ENCODE measurements around the gene HIRIP3. TPM values are rescaled to one million over a fixed set of nuclear protein-coding genes. Genes with fewer than 3 reads are reported as not detected.
"Not testable (repeated sequence)": the region's sequence is repeated elsewhere in the genome, so short reads cannot be mapped to it uniquely, and the experiment has no call there.

The HIRIP3 gene
- polyA plus RNA-seq (2013): 8.1 and 9.7 TPM in 2 replicates

- Histone ChIP-seq H3K27me3 (ENCODE audit: insufficient read depth, low read length) (no peaks in the 10 kb centered on the region), H3K14ac (ENCODE audit: low read length) (peak within 1 kb of the TSS; percentile 78), H3K79me2 (ENCODE audit: control insufficient read depth, insufficient read depth, low read length, poor library complexity) (peaks cover 7% of the 10 kb centered on the region), H4K91ac (ENCODE audit: low read depth, low read length) (peak within 1 kb of the TSS; percentile 80), H2BK12ac (ENCODE audit: low read length) (no peak within 1 kb of the TSS), H3K4me2 (ENCODE audit: low read length) (peak within 1 kb of the TSS; percentile 82), H2AK5ac (ENCODE audit: low read length) (no peak within 1 kb of the TSS), H3K18ac (ENCODE audit: low read length) (peak within 1 kb of the TSS; percentile 76), H3K9ac (ENCODE audit: low read length) (peak within 1 kb of the TSS; percentile 86), H4K12ac (ENCODE audit: low read depth, low read length) (peak within 1 kb of the TSS; percentile 84), H4K8ac (ENCODE audit: low read depth, low read length) (peak within 1 kb of the TSS; percentile 96), H3K4me1 (ENCODE audit: control insufficient read depth in 1 of 2, insufficient read depth in 2 of 2, low read length in 2 of 2) (peaks cover 8 to 9% of the 10 kb centered on the region in 2 experiments), H3K79me1 (ENCODE audit: low read length) (peaks cover 11% of the 10 kb centered on the region), H3K4me3 (ENCODE audit: low read depth, low read length) (peak within 1 kb of the TSS; percentile 85), H2BK5ac (ENCODE audit: low read depth, low read length, poor library complexity) (peak within 1 kb of the TSS; percentile 62), H3K9me3 (ENCODE audit: insufficient read depth, low read depth, low read length) (no peaks in the 10 kb centered on the region), H3K27ac (ENCODE audit: low read depth, low read length) (peak within 1 kb of the TSS; percentile 53), H3K4ac (ENCODE audit: low read depth, low read length) (peak within 1 kb of the TSS; percentile 52), H2BK120ac (ENCODE audit: insufficient read depth, low read length, poor library complexity) (peak within 1 kb of the TSS; percentile 24), H3K36me3 (ENCODE audit: control insufficient read depth in 1 of 2, insufficient read depth in 2 of 2, low read length in 2 of 2) (peaks cover 37 to 43% of the 10 kb centered on the region in 2 experiments), H2AFZ (ENCODE audit: insufficient read depth, low read length, poor library complexity) (peak within 1 kb of the TSS; percentile 89), H3K23ac (ENCODE audit: low read length) (no peak within 1 kb of the TSS)
- peak; percentile 84 to 96 for DNase-seq
- WGBS (ENCODE audit: extremely low coverage, insufficient coverage, insufficient read length): no CpG with 5 or more reads among the region's 53 CpGs
Observed at GRCh38 chr16:29995324-29995910, at the start of gene HIRIP3. TSS of gene HIRIP3 (minus strand) at chr16:29995617. CDS start at chr16:29995605, 12 bp downstream.

- no peaks in the 10 kb centered on the region for H3K36me3 ChIP-seq (ENCODE audit: control insufficient read depth in 1 of 2, insufficient read depth in 2 of 2, low read length in 2 of 2)
- H2AFZ ChIP-seq (ENCODE audit: insufficient read depth, low read length, poor library complexity): no peak overlapping the region
- H3K27ac ChIP-seq (ENCODE audit: low read depth, low read length): no peak overlapping the region
- no peaks in the 10 kb centered on the region for H3K4me1 ChIP-seq (ENCODE audit: control insufficient read depth in 1 of 2, insufficient read depth in 2 of 2, low read length in 2 of 2)
- H3K4ac ChIP-seq (ENCODE audit: low read depth, low read length): no peak overlapping the region
- H2BK12ac ChIP-seq (ENCODE audit: low read length): no peak overlapping the region
- no peaks in the 10 kb centered on the region for H3K27me3 ChIP-seq (ENCODE audit: insufficient read depth, low read length)
- no CpG with 5 or more reads among the region's 5 CpGs for WGBS (ENCODE audit: extremely low coverage, insufficient coverage, insufficient read length)
- peak in 1 of 2 donors; percentile 55 for DNase-seq
- no peak overlapping the region for H3K18ac ChIP-seq (ENCODE audit: low read length)
- H2AK5ac ChIP-seq (ENCODE audit: low read length): no peak overlapping the region
- H3K79me2 ChIP-seq (ENCODE audit: control insufficient read depth, insufficient read depth, low read length, poor library complexity): no peaks in the 10 kb centered on the region
- no peak overlapping the region for H4K12ac ChIP-seq (ENCODE audit: low read depth, low read length)
- H3K9me3 ChIP-seq (ENCODE audit: insufficient read depth, low read depth, low read length): peaks cover 4% of the 10 kb centered on the region
- H3K4me3 ChIP-seq (ENCODE audit: low read depth, low read length): no peak overlapping the region
- no peak overlapping the region for H2BK120ac ChIP-seq (ENCODE audit: insufficient read depth, low read length, poor library complexity)
- no peak overlapping the region for H3K23ac ChIP-seq (ENCODE audit: low read length)
- H3K4me2 ChIP-seq (ENCODE audit: low read length): no peak overlapping the region
- H2BK5ac ChIP-seq (ENCODE audit: low read depth, low read length, poor library complexity): no peak overlapping the region
- no peak overlapping the region for H3K9ac ChIP-seq (ENCODE audit: low read length)
- H4K91ac ChIP-seq (ENCODE audit: low read depth, low read length): no peak overlapping the region
- no peak overlapping the region for H3K14ac ChIP-seq (ENCODE audit: low read length)
- H4K8ac ChIP-seq (ENCODE audit: low read depth, low read length): no peak overlapping the region
- H3K79me1 ChIP-seq (ENCODE audit: low read length): no peaks in the 10 kb centered on the region
Observed at GRCh38 chr16:30041841-30042240, 46.4 kb upstream of the HIRIP3 start.

DNA sequence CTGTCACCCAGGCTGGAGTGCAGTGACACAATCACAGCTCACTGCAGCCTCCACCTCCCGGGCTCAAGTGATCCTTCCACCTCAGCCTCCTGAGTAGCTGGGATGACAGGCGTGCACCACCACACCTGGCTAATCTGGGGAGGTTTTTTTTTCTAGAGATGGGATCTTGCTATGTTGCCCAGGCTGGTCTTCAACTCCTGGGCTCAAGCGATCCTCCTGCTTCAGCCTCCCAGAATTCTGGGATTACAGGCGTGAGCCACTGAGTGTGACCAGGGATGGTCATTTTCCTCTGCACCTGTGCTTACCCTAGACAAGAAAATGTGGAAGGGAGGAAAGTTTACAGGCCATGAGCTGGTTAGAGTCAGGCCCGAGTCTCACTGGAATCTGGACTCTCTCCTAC, 45.3 kb upstream of the HIRIP3 start:
- not testable (repeated sequence) for H3K4me3 ChIP-seq (ENCODE audit: low read depth, low read length); H3K79me1 ChIP-seq (ENCODE audit: low read length); H2BK12ac ChIP-seq (ENCODE audit: low read length); H2AK5ac ChIP-seq (ENCODE audit: low read length); H3K14ac ChIP-seq (ENCODE audit: low read length); H2AFZ ChIP-seq (ENCODE audit: insufficient read depth, low read length, poor library complexity); H4K12ac ChIP-seq (ENCODE audit: low read depth, low read length); H3K18ac ChIP-seq (ENCODE audit: low read length); H3K4me1 ChIP-seq (ENCODE audit: control insufficient read depth in 1 of 2, insufficient read depth in 2 of 2, low read length in 2 of 2); H2BK120ac ChIP-seq (ENCODE audit: insufficient read depth, low read length, poor library complexity); H2BK5ac ChIP-seq (ENCODE audit: low read depth, low read length, poor library complexity); DNase-seq; H3K27me3 ChIP-seq (ENCODE audit: insufficient read depth, low read length); H4K8ac ChIP-seq (ENCODE audit: low read depth, low read length); H3K9ac ChIP-seq (ENCODE audit: low read length); H3K79me2 ChIP-seq (ENCODE audit: control insufficient read depth, insufficient read depth, low read length, poor library complexity); H3K9me3 ChIP-seq (ENCODE audit: insufficient read depth, low read depth, low read length); H3K27ac ChIP-seq (ENCODE audit: low read depth, low read length); H3K36me3 ChIP-seq (ENCODE audit: control insufficient read depth in 1 of 2, insufficient read depth in 2 of 2, low read length in 2 of 2); H3K23ac ChIP-seq (ENCODE audit: low read length); H3K4me2 ChIP-seq (ENCODE audit: low read length); H3K4ac ChIP-seq (ENCODE audit: low read depth, low read length); H4K91ac ChIP-seq (ENCODE audit: low read depth, low read length)
- WGBS (ENCODE audit: extremely low coverage, insufficient coverage, insufficient read length): no CpG with 5 or more reads among the region's 5 CpGs

GRCh38 chr16:30040221-30040620, 44.8 kb upstream of the HIRIP3 start:
- no peak for DNase-seq
- Histone ChIP-seq H2BK5ac (ENCODE audit: low read depth, low read length, poor library complexity) (no peak overlapping the region), H4K12ac (ENCODE audit: low read depth, low read length) (no peak overlapping the region), H2AFZ (ENCODE audit: insufficient read depth, low read length, poor library complexity) (no peak overlapping the region), H3K79me2 (ENCODE audit: control insufficient read depth, insufficient read depth, low read length, poor library complexity) (no peaks in the 10 kb centered on the region), H2BK12ac (ENCODE audit: low read length) (no peak overlapping the region), H3K9ac (ENCODE audit: low read length) (no peak overlapping the region), H3K18ac (ENCODE audit: low read length) (no peak overlapping the region), H3K27me3 (ENCODE audit: insufficient read depth, low read length) (no peaks in the 10 kb centered on the region), H2AK5ac (ENCODE audit: low read length) (no peak overlapping the region), H3K4me1 (ENCODE audit: control insufficient read depth in 1 of 2, insufficient read depth in 2 of 2, low read length in 2 of 2) (no peaks in the 10 kb centered on the region), H3K23ac (ENCODE audit: low read length) (no peak overlapping the region), H3K4ac (ENCODE audit: low read depth, low read length) (no peak overlapping the region), H3K36me3 (ENCODE audit: control insufficient read depth in 1 of 2, insufficient read depth in 2 of 2, low read length in 2 of 2) (no peaks in the 10 kb centered on the region), H4K91ac (ENCODE audit: low read depth, low read length) (no peak overlapping the region), H3K9me3 (ENCODE audit: insufficient read depth, low read depth, low read length) (peaks cover 1% of the 10 kb centered on the region), H3K4me3 (ENCODE audit: low read depth, low read length) (no peak overlapping the region), H2BK120ac (ENCODE audit: insufficient read depth, low read length, poor library complexity) (no peak overlapping the region), H3K4me2 (ENCODE audit: low read length) (no peak overlapping the region), H3K14ac (ENCODE audit: low read length) (no peak overlapping the region), H3K79me1 (ENCODE audit: low read length) (no peaks in the 10 kb centered on the region), H3K27ac (ENCODE audit: low read depth, low read length) (no peak overlapping the region), H4K8ac (ENCODE audit: low read depth, low read length) (no peak overlapping the region)
- no CpG with 5 or more reads among the region's 5 CpGs for WGBS (ENCODE audit: extremely low coverage, insufficient coverage, insufficient read length)
